Kidney epithelial cell (primary cell): ENCODE data around the gene ZNF791. TPM values are rescaled to one million over a fixed set of nuclear protein-coding genes. Genes with fewer than 3 reads are reported as not detected.

Experiments used
- DNase-seq: peaks from one replicate; pipeline ENCODE4 v3.0.0-alpha.2; 2010; ENCODE audit warnings: low read depth
- H3K27me3 ChIP-seq: 2 replicates; pipeline ENCODE4 v1.6.0; 2011; ENCODE audit warnings: low read length; ENCODE audit not compliant: control insufficient read depth, insufficient read depth
- H3K36me3 ChIP-seq: 2 replicates; pipeline ENCODE4 v1.5.1; 2011; ENCODE audit warnings: low read length; ENCODE audit not compliant: control insufficient read depth, insufficient read depth
- H3K4me3 ChIP-seq: 2 replicates; pipeline ENCODE4 v1.5.1; 2011; ENCODE audit warnings: low read depth, mild to moderate bottlenecking, control low read depth, low read length
- total RNA-seq: library from RNA; depleted of rRNA; stranded (reverse); fragments of >200 nt; gene quantifications from 2 replicates; pipeline ENCODE4 v1.2.3, GENCODE V29; 2015
- TF ChIP-seq, protein P1 (sequence below): IDR thresholded peaks from 2 replicates; pipeline ENCODE4 v1.5.1; 2011; ENCODE audit warnings: mild to moderate bottlenecking, moderate library complexity, low read length, control low read depth, inconsistent platforms; ENCODE audit not compliant: insufficient read depth, poor library complexity, severe bottlenecking

ZNF791 gene
- total RNA-seq, 1 donor from 2014 or later, result 11.0 TPM

DNA sequence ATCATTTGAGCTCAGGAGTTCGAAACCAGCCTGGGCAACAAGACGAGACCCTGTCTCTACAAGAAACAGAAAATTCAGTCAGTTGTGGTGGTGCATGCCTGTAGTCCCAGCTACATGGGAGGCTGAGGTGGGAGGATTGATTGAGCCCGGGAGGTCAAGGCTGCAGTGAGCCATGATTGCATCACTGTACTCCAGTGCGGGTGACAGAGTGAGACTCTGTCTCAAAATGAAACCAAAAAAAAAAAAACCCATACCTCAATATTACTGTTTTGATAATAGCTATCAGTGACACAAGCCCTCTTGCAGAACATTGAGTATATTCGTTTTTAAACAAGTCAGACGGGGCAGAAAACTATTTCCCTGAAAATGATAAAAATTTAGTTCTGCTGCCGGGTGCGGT, 16.2 kb downstream of the ZNF791 start:
- H3K36me3 ChIP-seq, result peaks cover 2% of the 10 kb centered on the region
- H3K27me3 ChIP-seq, result no peaks in the 10 kb centered on the region
- H3K4me3 ChIP-seq, result no peak overlapping the region
- TF ChIP-seq, protein P1, sequence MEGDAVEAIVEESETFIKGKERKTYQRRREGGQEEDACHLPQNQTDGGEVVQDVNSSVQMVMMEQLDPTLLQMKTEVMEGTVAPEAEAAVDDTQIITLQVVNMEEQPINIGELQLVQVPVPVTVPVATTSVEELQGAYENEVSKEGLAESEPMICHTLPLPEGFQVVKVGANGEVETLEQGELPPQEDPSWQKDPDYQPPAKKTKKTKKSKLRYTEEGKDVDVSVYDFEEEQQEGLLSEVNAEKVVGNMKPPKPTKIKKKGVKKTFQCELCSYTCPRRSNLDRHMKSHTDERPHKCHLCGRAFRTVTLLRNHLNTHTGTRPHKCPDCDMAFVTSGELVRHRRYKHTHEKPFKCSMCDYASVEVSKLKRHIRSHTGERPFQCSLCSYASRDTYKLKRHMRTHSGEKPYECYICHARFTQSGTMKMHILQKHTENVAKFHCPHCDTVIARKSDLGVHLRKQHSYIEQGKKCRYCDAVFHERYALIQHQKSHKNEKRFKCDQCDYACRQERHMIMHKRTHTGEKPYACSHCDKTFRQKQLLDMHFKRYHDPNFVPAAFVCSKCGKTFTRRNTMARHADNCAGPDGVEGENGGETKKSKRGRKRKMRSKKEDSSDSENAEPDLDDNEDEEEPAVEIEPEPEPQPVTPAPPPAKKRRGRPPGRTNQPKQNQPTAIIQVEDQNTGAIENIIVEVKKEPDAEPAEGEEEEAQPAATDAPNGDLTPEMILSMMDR, result no peak
- no peak for DNase-seq

DNA sequence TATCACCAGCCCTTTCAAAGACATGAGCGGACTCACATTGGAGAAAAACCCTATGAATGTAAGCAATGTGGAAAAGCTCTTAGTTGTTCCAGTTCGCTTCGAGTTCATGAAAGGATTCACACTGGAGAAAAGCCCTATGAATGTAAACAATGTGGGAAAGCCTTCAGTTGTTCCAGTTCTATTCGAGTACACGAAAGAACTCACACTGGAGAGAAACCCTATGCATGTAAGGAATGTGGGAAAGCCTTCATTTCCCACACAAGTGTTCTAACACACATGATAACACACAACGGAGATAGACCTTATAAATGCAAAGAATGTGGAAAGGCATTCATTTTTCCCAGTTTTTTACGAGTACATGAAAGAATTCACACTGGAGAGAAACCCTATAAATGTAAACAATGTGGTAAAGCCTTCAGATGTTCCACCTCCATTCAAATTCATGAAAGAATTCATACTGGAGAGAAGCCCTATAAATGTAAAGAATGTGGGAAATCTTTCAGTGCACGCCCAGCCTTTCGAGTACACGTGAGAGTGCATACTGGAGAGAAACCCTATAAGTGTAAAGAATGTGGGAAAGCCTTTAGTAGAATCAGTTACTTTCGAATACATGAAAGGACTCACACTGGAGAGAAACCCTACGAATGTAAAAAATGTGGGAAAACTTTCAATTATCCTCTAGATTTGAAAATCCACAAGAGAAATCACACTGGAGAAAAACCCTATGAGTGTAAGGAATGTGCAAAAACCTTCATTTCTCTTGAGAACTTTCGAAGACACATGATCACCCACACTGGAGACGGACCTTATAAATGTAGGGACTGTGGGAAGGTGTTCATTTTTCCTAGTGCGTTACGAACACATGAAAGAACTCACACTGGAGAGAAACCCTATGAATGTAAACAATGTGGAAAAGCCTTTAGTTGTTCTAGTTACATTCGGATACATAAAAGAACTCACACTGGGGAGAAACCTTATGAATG, 17.6 kb downstream of the ZNF791 start:
- DNase-seq, result no peak
- TF ChIP-seq, protein P1, result no peak
- peaks cover 2% of the 10 kb centered on the region for H3K36me3 ChIP-seq
- H3K27me3 ChIP-seq, result no peaks in the 10 kb centered on the region
- no peak overlapping the region for H3K4me3 ChIP-seq

DNA sequence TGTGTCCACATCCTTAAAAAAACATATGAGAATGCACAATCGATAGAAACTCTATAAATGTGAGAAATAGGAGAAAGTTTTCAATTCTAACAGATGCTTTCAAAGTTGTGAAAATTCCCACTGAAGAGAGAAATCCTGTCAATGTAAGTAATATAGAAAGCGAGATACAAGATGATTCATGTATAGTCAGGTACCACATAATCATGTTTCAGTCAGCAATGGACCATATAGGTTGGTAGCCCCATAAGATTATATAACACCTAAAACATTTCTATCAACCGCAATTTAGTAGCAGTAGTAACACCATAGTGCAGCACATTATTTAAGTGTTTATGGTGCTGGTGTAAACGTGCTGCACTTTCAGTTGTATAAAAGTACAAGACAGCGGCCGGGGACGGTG, 18.5 kb downstream of the ZNF791 start:
- Histone ChIP-seq H3K36me3 (peaks cover 2% of the 10 kb centered on the region), H3K4me3 (no peak overlapping the region), H3K27me3 (no peaks in the 10 kb centered on the region)
- no peak for DNase-seq
- TF ChIP-seq, protein P1, result no peak

DNA sequence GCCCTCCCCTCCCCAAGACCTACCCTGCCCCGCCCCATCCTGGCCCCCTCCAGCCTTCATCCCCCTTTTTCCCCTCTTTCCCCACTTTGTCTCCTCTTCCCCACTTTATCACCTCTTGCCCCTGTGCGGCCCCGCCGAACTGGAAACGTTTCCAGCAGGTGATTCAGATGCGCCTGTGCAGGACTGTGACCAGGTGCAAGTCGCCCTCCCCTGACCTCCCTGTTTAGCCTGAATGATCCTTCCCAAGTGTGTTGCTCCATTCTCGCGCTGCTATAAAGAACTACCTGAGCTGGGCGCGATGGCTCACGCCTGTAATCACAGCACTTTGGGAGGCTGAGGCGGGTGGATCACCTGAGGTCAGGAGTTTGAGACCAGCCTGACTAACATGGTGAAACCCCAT, 25.9 kb downstream of the ZNF791 start:
- no peak for DNase-seq
- Histone ChIP-seq H3K4me3 (no peak overlapping the region), H3K36me3 (no peaks in the 10 kb centered on the region), H3K27me3 (no peaks in the 10 kb centered on the region)
- TF ChIP-seq, protein P1, result no peak

DNA sequence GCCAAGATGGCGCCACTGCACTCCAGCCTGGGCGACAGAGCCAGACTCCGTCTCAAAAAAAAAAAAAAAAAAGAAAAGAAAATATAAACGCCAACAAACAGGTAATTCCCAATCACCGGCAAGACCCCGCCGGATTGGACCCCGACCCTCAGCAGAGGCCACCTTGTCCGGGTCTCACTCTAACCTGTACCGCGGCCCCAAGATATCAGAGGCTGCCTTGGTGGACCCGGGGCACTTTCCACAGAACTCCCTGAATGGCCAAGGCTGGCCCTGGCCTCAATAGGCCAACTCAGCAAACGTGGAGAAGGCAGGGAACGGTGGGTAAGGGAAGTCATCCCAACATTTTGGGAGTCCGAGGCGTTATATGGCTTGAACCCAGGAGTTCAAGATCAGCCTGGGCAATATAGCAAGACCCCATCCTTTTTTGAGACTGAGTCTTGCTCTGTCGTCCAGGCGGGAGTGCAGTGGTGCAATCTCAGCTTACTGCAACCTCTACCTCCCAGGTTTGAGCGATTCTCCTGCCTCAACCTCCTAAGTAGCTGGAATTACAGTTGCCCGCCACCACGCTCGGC, 28.0 kb downstream of the ZNF791 start:
- H3K36me3 ChIP-seq, result no peaks in the 10 kb centered on the region
- TF ChIP-seq, protein P1, result no peak

More for the DNA sequence above, 28.0 kb downstream of the ZNF791 start:
- H3K4me3 ChIP-seq, result no peak overlapping the region
- no peak for DNase-seq
- no peaks in the 10 kb centered on the region for H3K27me3 ChIP-seq
